Activated CD4-positive, alpha-beta T cell treated with anti-CD3 and anti-CD28 coated beads, Interleukin-2, Interleukin-6, amounts not matched to agents 100 ng/mL and 50 ng/mL, durations not matched to agents 16 hours and 8 hours (primary cell): Measurements from ENCODE around the gene RFTN2.
"Not testable (repeated sequence)": the region's sequence is repeated elsewhere in the genome, so short reads cannot be mapped to it uniquely, and the experiment has no call there.

ENCODE experiments used
- DNase-seq: peaks from one replicate; pipeline ENCODE4 v3.0.0-alpha.2; 2020

Gene RFTN2, protein sequence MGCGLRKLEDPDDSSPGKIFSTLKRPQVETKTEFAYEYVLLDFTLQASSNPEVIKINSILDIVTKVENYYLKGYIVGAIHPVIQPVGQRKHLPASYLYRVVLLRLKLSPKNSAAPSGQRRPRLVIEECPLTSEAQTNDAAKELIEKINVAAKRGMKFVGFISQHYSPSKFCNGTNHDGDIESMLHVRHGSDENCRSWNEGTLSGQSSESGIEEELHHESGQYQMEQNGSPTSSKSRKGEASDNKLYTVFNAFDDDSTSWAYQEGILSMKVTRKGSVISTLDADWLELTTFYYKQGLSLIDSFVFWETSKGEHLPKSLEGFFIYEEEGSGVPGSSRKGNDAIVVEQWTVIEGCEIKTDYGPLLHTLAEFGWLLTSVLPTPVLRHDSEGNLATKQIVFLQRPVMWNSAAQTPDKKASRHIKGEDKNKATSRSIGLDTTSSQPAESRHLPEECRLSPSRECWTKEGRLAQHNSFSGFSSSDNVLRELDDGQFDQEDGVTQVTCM

DNA sequence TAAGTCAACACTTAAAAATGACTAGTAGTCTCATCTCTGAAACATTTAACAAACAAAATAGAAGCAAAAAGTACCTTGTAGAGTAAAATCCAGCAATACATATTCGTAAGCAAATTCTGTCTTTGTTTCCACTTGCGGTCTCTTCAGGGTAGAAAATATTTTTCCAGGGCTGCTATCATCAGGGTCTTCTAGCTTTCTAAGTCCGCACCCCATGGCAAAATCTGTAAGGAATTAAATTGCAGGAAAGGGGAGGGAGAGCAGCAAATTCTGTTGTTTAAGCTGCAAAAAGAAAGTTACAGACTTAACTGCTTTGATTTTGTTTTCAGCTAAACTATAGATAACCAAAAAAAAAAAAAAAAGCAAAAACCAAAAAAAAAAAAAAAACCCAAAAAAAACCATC is at the start of gene RFTN2:
RFTN2 (minus strand) TSS at position 342 of the 400 bp plus-strand sequence; CDS start at position 213, 129 bp downstream.
- DNase-seq, result no peak

DNA sequence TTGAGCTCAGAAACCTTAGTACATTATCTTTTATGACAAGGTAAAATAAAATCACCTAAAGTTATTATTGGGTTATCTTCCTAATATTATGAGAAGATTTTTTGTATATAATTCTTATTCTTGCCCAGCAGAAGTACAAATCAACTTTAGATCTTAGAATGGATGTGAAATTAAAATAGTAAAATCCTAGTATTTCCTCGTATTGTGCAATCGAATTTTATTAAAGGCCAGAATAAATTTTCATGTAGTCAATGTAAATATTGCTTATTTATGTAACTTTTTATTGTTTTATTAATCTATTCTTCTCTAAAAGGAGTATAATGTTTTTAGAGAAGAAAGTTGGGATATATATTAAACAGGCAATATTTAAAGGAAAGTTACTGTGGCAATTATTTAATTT is 42.5 kb upstream of the RFTN2 start:
- DNase-seq, result no peak

DNA sequence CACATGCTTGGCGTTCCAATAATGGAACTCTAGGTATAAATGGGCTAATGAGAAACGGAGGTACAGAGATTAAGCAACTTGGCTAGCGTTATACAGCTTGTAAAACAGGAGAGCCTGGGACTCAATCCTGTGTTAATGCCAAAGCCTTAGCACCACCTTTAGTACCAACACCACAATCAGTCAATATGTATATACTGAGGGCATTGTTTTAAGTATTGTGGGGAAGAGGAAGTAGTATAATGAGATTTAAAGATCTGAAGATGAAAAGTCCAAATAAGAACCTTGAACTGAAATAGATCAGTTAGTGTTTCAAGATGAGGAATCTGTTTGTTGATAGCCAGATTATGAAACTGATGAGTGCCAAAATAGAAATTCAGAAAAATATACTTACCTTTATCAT is 37.9 kb upstream of the RFTN2 start:
- DNase-seq, result no peak

DNA sequence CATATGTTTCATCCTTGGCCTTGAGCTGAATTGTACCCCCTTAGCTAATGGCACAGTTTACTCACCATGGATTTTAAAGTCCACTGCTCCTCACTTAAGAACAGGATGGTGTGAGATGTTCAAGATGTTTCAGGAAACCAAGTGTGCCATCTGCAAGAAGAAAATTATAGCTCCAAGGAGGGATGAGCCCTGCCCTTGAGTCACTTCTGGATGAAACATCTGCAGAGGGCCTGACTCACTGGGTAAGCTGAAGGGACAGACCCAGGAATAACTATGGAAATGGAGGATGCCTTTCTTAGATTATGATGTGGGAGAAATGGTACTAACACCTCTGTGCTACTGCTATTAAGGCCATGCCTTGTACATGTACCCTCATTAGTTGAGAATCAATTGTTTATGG is 36.2 kb upstream of the RFTN2 start:
- DNase-seq, result no peak

DNA sequence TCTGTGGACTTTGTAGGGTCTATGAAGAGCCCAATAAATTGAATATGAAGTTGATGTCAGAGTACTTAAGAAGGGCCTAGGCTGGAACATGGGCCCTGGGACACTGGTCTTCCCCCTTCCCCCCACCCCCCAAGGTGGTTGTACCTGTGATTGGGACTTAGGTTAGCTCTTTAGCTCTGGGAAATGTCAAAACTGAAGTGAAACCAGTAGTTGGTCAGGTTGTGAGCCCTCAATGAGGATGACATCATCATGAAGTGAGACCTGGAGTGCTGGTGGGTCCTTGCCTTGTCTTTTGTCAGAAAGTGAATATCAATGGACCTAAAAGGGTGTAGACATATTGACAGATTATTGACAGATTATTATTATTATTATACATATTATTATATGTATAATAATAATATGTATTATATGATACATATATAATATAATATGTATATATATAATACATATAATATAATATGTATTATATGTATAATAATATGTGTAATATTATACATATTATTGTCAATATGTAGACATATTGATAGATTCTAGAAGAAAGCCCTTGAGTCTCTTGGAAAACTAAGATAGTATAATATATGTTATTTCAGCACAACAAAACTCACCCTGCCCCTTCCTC is 35.1 kb upstream of the RFTN2 start:
- peak; percentile 70 for DNase-seq

DNA sequence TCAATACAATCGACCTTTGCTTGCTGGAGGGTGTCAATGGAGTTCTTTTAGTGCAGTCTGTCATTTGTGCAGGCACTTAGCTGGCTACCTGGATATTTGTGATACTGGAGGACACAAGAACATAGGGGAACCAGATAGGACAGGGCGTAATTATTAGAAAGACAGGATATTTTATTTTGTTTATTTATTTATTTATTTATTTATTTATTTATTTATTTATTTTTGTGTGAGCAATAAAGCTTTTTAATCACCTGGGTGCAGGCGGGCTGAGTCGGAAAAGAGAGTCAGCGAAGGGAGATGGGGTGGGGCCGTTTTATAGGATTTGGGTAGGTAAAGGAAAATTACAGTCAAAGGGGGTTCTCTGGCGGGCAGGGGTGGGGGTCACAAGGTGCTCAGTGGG is 33.8 kb upstream of the RFTN2 start:
- not testable (repeated sequence) for DNase-seq

DNA sequence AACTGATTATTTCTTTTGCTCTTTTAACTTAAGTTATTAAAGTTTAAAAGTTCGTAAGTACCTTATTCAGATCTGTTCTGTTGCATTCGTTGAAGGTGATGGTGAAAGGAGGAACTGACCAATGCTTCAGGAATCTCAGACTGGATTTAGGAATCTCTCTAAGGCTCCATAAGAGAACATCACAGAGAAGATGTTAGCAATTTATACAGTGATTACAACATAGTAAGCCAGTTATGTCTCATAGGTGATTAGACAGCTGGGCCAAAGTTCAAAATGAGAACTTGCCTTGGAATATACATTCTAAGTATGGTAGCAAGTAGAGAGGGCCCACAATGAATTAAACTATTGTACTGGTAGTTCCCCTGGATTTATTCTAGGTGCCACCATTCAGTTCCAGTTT is 32.9 kb upstream of the RFTN2 start:
- no peak for DNase-seq

DNA sequence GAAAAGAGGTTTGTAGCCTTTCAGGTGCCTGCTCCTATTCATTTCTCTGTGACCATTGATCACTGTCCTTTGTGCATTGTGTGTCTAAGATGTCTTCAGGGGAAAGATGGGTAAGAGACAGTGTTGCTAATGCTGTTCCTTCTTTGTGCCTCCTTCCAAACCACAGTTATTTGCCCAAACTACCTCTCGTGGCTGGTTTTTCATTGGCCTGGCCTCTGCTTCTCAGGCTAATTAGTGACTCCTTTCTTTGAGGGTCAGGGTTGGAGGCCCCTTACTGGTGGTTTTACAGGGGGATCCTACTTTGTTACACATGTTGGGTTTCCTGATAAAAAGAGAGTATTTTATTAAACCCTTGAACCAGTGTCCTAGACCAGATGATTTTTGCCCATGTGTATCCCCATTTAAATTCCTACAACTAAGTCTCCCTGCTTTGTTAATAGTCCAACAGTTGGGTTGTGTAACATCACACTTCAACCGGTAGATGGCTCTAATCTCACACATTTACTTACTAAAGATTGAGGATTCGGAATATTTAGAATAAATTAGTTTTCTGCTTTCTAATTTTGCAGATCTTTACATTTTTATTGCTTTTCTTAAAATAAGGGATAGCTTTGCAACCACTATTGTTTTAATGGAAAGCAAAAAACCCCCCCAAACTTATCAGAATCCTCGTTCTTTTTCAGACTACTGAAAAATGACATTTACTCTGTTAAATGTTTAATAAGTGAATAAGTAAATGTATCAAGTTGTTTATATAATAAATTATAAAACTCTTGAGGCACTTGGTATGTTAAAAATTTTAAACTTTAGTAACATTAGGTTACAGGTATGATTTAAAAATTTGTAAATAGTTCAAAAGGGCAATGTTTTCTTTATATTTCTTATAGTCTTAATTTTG is 32.2 kb upstream of the RFTN2 start:
- DNase-seq, result peak; percentile 53

DNA sequence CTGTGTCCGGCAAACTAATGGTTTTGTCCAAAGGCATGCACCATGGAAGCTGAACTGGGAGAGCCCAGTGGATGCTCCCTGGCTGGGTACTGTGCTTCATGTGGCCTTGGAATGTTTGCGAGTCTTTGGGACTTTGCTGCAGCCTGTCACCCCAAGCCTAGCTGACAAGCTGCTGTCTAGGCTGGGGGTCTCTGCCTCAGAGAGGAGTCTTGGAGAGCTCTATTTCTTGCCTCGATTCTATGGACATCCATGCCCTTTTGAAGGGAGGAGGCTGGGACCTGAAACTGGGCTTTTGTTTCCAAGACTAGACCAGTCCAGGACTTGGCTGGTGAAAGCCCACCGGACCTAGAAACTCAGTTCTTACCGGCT is 31.4 kb upstream of the RFTN2 start:
- DNase-seq, result no peak

DNA sequence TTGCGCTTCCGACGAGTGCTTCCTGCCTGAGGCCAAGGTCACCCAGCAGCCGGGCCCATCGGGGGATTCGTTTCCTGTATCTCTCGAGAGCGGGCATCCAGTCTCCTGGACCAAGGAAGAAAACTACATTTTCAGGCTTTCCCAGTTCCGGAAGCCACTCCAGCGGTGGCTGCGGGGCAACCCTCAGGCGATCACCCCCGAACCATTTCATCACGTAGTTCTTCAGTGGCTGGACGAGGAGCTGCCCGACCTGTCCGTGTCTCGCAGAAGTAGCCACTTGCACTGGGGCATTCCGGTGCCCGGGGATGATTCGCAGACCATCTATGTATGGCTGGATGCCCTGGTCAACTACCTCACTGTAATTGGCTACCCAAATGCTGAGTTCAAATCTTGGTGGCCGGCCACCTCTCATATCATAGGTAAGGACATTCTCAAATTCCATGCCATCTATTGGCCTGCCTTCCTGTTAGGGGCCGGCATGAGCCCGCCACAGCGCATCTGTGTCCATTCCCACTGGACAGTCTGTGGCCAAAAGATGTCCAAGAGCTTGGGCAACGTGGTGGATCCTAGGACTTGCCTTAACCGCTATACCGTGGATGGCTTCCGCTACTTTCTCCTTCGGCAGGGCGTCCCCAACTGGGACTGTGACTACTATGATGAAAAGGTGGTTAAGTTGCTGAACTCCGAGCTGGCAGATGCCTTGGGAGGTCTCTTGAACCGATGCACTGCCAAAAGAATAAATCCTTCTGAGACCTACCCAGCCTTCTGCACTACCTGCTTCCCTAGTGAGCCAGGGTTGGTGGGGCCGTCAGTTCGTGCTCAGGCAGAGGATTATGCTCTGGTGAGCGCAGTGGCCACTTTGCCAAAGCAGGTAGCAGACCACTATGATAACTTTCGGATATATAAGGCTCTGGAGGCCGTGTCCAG is 30.8 kb upstream of the RFTN2 start:
- peak; percentile 27 for DNase-seq

DNA sequence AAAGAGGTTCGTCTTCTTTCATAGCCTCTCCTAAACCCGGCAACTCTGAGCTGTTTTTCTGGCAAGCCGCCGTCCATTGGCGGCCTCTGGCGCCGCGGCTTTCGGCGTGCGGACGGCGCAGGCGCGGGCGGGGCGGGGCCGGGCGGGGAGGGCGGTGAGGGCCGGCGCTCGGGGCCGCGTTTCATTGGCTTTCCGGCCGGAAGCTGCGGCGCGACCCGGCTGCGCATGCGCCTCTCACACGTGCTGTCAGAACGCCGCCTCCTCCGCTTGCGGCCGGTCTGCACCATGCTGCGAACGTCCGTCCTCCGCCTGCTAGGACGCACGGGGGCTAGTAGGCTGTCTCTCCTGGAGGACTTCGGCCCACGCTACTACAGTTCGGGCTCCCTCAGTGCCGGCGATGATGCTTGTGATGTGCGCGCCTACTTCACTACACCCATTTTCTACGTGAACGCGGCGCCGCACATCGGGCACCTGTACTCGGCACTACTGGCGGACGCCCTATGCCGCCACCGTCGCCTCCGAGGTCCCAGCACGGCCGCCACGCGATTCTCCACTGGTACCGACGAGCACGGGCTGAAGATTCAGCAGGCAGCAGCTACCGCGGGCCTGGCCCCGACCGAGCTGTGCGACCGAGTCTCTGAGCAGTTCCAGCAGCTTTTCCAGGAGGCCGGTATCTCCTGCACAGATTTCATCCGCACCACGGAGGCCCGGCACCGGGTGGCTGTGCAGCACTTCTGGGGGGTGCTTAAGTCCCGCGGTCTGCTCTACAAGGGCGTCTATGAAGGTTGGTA is 29.9 kb upstream of the RFTN2 start, which contains the start of gene MARS2:
MARS2 (plus strand) TSS at position 249 of the 791 bp plus-strand sequence; CDS start at position 286, 37 bp downstream.
- DNase-seq, result peak; percentile 95

DNA sequence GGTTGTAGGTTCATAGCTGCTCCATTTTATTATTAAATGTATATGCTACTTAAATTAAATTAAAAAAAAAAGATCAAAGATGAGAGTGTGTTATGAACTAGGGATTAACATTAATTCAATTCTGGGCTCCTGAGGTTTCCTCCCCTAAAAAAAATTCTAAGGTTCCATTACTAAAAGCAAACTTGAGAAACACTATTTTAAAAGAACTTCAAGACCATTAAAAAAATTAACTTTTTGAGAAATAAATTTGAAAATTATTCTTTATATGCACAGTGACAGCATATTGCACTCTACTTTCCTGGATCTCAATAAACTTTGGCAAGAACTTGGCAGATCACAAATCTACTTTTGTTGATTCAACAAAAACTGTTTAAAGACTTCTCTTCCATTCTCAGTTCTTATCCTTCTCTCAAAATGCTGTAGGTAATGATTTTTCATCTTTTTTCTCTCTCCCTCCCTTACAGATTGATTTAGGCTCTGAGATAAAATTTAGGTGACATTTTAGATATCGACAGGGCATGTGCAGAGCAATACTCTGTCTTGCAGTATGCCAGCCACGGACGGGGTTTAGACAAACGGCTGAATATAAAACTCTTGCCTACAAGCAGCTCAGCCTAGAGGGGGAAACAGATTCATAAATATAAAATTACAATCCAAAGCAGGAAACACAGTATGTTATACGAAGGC is 29.2 kb upstream of the RFTN2 start:
- DNase-seq, result no peak

DNA sequence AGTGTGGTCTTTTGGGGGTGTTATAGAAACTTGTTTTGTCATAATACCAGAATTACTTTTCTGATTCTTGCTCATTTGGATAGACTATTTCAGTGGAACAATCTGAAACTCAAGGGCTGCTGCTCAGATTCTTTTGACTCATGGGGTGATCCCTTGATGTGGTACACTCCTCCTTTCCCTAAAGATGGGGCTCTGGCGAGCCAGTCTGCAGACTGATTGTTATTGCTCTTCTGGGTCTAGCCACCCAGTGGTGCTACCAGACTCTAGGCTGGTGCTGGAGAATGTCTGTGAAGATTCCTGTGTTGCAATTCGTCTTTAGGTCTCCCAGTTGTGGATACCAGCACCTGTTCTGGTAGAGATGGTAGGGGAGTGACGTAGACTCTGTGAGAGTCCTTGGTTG is 25.6 kb upstream of the RFTN2 start:
- DNase-seq, result peak; percentile 29

DNA sequence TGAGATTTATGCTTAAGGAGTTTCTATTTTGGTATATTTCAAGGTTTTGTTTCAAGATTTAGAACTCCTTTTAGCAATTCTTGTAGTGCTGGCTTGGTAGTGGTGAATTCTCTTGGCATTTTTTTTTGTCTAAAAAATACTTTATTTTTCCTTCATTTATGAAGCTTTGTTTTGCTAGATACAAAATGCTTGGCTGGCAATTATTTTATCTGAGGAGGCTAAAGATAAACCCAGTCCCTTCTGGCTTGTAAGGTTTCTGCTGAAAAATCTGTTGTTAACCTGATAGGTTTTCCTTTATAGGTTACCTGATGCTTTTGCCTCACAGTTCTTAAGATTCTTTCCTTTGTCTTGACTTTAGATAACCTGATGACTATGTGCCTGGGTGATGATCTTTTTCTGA is 24.3 kb upstream of the RFTN2 start:
- DNase-seq, result not testable (repeated sequence)

DNA sequence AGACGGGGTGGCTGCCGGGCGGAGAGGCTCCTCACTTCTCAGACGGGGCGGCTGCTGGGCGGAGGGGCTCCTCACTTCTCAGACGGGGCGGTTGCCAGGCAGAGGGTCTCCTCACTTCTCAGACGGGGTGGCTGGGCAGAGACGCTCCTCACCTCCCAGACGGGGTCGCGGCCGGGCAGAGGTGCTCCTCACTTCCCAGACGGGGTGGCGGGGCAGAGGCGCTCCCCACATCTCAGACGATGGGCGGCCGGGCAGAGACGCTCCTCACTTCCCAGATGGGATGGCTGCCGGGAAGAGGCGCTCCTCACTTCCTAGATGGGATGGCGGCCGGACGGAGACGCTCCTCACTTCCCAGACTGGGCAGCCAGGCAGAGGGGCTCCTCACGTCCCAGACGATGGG is 21.2 kb upstream of the RFTN2 start:
- DNase-seq, result not testable (repeated sequence)

DNA sequence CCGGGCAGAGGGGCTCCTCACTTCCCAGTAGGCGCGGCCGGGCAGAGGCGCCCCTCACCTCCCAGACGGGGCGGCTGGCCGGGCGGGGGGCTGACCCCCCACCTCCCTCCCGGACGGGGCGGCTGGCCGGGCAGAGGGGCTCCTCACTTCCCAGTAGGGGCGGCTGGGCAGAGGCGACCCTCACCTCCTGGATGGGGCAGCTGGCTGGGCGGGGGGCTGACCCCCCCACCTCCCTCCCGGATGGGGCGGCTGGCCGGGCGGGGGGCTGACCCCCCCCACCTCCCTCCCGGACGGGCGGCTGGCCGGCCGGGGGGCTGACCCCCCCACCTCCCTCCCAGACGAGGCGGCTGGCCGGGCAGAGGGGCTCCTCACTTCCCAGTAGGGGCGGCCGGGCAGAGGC is 20.6 kb upstream of the RFTN2 start:
- not testable (repeated sequence) for DNase-seq

DNA sequence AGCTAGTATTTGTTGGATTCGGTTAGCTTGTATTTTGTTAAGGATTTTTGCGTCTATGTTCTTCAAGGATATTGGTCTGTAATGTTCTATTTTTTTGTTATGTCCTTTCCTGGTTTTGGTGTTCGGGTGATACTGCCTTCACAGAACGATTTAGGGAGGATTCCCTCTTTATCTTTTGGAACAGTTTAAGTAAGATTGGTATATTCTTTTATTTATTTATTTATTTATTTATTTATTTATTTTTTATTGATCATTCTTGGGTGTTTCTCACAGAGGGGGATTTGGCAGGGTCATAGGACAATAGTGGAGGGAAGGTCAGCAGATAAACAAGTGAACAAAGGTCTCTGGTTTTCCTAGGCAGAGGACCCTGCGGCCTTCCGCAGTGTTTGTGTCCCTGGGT is 19.8 kb upstream of the RFTN2 start:
- not testable (repeated sequence) for DNase-seq

DNA sequence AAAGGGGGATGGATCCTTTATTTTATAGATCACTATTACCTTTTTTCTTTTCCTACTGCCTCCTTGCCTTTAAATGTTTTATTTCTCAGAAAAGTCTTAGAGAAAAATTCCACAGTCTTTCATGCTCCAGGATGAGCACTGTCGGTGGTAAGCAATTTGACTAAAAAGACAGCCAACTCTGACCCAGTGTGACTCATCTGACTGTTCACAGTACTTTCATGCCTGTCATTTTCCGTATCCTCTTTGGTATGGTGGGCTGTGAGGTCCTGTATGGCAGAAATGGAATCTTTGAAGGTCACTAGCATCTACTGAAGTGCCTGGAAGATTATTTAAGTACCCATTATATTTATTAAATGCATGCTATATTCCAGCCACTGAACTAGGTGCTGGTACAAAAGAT is 2.1 kb upstream of the RFTN2 start:
- DNase-seq, result no peak

DNA sequence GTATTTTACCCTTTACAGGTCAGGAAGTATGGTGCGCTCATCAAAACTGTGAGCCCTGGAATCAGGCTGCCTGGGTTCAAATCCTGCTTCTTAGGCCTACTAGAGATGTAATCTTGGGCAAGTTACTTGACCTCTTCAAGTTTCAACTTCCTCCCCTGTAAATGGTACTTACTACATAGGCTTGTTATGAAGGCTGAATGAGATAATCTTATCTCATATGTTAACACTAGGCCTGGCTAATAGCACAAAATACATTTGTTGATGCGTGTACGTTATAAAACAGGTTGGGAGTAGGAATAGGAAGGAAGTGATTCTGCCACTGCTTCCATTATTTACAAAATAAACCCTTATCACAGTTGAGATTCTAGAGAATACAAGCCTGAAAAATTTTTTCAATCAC is 1.7 kb upstream of the RFTN2 start:
- no peak for DNase-seq

DNA sequence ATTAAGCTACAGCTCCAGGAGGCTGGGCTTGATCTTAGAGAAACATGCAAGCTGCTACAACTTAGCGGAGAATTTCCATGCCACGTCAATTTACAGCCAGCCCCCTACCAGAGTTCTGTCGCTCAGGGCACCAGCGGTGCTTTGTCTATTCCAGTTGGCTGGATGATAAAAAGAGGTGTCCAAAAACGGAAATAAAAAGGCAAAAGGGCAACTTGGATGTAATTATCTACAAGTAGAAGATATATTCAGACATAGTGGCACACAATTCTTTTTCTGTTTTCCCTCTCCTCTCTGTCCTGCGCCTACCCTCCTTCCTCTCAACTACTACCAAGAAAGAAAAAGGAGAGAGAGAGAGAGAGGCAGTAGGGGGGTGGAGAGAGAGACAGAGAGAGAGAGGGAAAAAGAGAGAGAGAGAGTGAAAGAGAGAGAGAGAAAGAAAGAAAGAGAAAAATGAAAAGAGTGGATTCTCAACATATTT is 363 bp upstream of the RFTN2 start:
- DNase-seq, result no peak
